ENCODE data around the gene SLC43A1. TPM values are rescaled to one million over a fixed set of nuclear protein-coding genes. Genes with fewer than 3 reads are reported as not detected.

SLC43A1 gene
- polyA plus RNA-seq, 1 of the 3 experiments (the other 2 are of a cell fraction), result 4.4 TPM

DNA sequence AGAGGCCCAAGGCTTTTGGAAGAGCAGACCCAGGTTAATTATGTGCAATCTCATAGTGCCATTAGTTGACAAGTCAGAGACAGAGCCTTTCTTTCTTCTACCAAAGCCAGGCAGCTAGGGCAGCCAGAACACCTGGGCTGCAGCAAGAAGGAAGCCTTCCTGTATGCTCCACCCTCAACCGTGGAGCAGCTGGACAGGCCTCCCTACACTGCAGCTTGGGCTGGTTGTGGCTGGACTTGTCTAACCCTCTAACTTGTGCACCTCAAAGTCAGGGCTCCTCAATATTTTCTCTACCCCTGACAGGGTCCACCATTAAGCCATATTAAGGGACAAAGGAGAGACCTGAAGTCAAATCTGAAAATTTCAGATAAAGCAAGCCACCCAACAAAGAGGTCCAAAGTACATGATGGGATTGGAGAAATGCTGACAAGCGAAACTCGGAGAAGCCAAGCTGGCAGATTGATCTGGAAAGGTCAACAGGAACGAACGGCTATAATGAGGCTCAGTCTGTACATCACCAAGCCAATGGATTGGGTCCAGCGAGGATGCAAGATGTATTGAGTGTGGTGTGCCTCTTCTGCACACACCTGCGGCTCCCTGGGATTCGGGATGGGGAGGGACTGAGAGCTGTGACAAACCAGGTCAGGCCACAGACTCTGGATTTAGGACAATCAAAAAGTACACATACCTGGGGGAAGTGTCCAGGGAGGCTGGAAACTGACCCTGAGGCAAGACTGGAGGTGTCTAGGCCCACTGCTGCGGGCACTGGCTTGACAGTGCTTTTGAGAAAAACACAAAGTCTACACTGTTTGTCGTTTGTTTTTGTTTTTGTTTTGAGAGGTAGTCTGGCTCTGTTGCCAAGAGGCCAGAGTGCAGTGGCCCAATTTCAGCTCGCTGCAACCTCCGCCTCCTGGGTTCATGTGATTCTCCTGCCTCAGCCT, 76.9 kb downstream of the SLC43A1 start:
- DNase-seq, result no peak
- no peaks in the 10 kb centered on the region for H4K20me1 ChIP-seq (ENCODE audit: insufficient read depth)
- H3F3A ChIP-seq (replicated peaks; ENCODE audit: insufficient read depth), result no peaks in the 10 kb centered on the region
- H3K4me3 ChIP-seq (ENCODE audit: low read depth in 2 of 2, low read length in 1 of 2), result no peak overlapping the region
- no peaks in the 10 kb centered on the region for H3K36me3 ChIP-seq (replicated peaks in 1 of 2; ENCODE audit: control insufficient read depth in 1 of 2, insufficient read depth in 2 of 2, low read length in 1 of 2)
- H2AFZ ChIP-seq (ENCODE audit: low read depth), result no peak overlapping the region
- no peak for TF ChIP-seq USF2 (IDR thresholded peaks at IDR 0.05; ENCODE audit: borderline replicate concordance, low read depth, low read length)
- no peak for TF ChIP-seq RXRA (IDR thresholded peaks at IDR 0.05; ENCODE audit: borderline replicate concordance, low read depth)
- no peak for TF ChIP-seq EZH2phosphoT487 (IDR thresholded peaks at IDR 0.05; ENCODE audit: borderline replicate concordance, low read depth)
- TF ChIP-seq RCOR1 (IDR thresholded peaks at IDR 0.05; ENCODE audit: low read length), result no peak
- no peak for TF ChIP-seq MXI1 (IDR thresholded peaks at IDR 0.05; ENCODE audit: low read depth, low read length)
- no peak for TF ChIP-seq CTCF (IDR thresholded peaks at IDR 0.05)
- TF ChIP-seq, protein P1, sequence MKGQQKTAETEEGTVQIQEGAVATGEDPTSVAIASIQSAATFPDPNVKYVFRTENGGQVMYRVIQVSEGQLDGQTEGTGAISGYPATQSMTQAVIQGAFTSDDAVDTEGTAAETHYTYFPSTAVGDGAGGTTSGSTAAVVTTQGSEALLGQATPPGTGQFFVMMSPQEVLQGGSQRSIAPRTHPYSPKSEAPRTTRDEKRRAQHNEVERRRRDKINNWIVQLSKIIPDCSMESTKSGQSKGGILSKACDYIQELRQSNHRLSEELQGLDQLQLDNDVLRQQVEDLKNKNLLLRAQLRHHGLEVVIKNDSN (IDR thresholded peaks at IDR 0.05; ENCODE audit: borderline replicate concordance, low read depth), result no peak
- TF ChIP-seq ELF1 (IDR thresholded peaks at IDR 0.05), result no peak
- no peak for TF ChIP-seq FOXJ3 (CRISPR knock-in tag; IDR thresholded peaks at IDR 0.05)
- TF ChIP-seq YY1 (IDR thresholded peaks at IDR 0.05; ENCODE audit: low read depth), result no peak
- no peak for TF ChIP-seq NRF1 (IDR thresholded peaks at IDR 0.05; ENCODE audit: low read depth, low read length)
- no peak for TF ChIP-seq RFX5 (IDR thresholded peaks at IDR 0.05; ENCODE audit: low read length)
- no peak for TF ChIP-seq MEF2A (IDR thresholded peaks at IDR 0.05; ENCODE audit: borderline replicate concordance, low read depth)
- no peak for TF ChIP-seq NFIC (IDR thresholded peaks at IDR 0.05; ENCODE audit: borderline replicate concordance)
- TF ChIP-seq JUND (IDR thresholded peaks at IDR 0.05), result no peak
- TF ChIP-seq ZBTB33 (IDR thresholded peaks at IDR 0.05; ENCODE audit: borderline replicate concordance, low read depth), result no peak
- no peaks in the 10 kb centered on the region for H3K9me3 ChIP-seq
- no peaks in the 10 kb centered on the region for H3K79me2 ChIP-seq (ENCODE audit: insufficient read depth)
- WGBS (ENCODE audit: low lambda C conversion rate), result 54% methylated on average over 12 of the region's 12 CpGs
- H3K9ac ChIP-seq, result no peak overlapping the region
- no peak overlapping the region for H3K4me2 ChIP-seq
- no peaks in the 10 kb centered on the region for H3K9me2 ChIP-seq
- CTCF ChIA-PET, result interaction anchor here (1.6 kb wide), 1 partner anchor 20 kb away, joined by 6 read pairs; no protein-coding TSS in a partner anchor
- H3K27me3 ChIP-seq (ENCODE audit: insufficient read depth), result no peaks in the 10 kb centered on the region
- H3K4me1 ChIP-seq (ENCODE audit: control insufficient read depth in 1 of 2, insufficient read depth in 2 of 2, low read depth in 1 of 2, low read length in 1 of 2), result no peaks in the 10 kb centered on the region
- POLR2A ChIA-PET, result no interaction called here
- no peak overlapping the region for H3K27ac ChIP-seq (ENCODE audit: low read depth in 2 of 2, low read length in 1 of 2)

Measured in SK-N-SH (cell line).